ENCODE results near the gene MXRA7. TPM values are rescaled to one million over a fixed set of nuclear protein-coding genes. Genes with fewer than 3 reads are reported as not detected.

MXRA7 gene
- total and polyA plus RNA-seq, 2 of the 4 experiments (the other 2 are of a cell fraction) = 168 to 231 TPM

DNA sequence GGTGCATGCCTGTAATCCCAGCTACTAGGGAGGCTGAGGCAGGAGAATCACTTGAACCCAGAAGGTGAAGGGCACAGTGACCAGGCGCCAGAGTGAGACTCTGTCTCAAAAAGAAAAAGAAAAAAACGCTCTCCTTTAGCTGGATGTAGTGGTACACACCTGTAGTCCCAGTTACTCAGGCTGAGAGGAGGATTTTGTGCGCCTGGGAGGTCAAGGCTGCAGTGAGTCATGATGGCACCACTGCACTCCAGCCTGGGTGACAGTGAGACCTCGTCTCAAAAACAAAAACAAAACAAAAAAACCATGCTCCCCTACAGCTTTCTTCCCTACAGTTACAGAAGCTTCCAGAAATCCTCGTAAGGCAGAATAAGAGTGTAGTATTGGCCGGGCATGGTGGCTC lies 34.1 kb downstream of the MXRA7 start:
- Histone ChIP-seq H3K4ac (ENCODE audit: low read depth, low read length) (no peak overlapping the region), H2BK120ac (ENCODE audit: low read depth, low read length) (no peak overlapping the region), H2AFZ (replicated peaks; ENCODE audit: low read length, poor library complexity) (no peak overlapping the region), H3K27me3 (ENCODE audit: control insufficient read depth, insufficient read depth, low read length) (no peaks in the 10 kb centered on the region), H4K91ac (ENCODE audit: insufficient read depth, low read depth, low read length) (no peak overlapping the region), H2BK15ac (ENCODE audit: low read depth, low read length) (no peak overlapping the region), H3K4me1 (ENCODE audit: control insufficient read depth, insufficient read depth, low read length) (peaks cover 2% of the 10 kb centered on the region; the same call in 1 of the 2 replicates), H3K9me1 (ENCODE audit: insufficient read depth, low read length) (peaks cover 6% of the 10 kb centered on the region), H3K9me3 (ENCODE audit: control insufficient read depth, insufficient read depth, low read length) (no peaks in the 10 kb centered on the region), H2AK9ac (replicated peaks; ENCODE audit: low read depth, low read length, poor library complexity) (no peak overlapping the region), H2BK20ac (ENCODE audit: low read depth, low read length) (no peak overlapping the region), H2AK5ac (ENCODE audit: low read depth, low read length) (no peak overlapping the region), H3K14ac (replicated peaks; ENCODE audit: low read depth, low read length) (no peak overlapping the region), H3K18ac (ENCODE audit: low read depth, low read length) (no peak overlapping the region), H3K9ac (ENCODE audit: low read depth, low read length) (no peak overlapping the region), H3K36me3 (ENCODE audit: control insufficient read depth, insufficient read depth, low read length) (peaks cover 37% of the 10 kb centered on the region), H4K20me1 (ENCODE audit: insufficient read depth, low read length) (peaks cover 10% of the 10 kb centered on the region), H3K79me1 (ENCODE audit: low read depth in 1 of 2, low read length in 2 of 2) (peaks cover 0 to 39% of the 10 kb centered on the region in 2 experiments; a peak in 2 of 4 replicates), H4K5ac (ENCODE audit: low read depth, low read length) (no peak overlapping the region), H3K4me2 (ENCODE audit: low read depth, low read length) (no peak overlapping the region), H4K8ac (ENCODE audit: low read depth in 2 of 2, low read length in 2 of 2) (no peak overlapping the region), H2BK5ac (ENCODE audit: low read depth, low read length, poor library complexity, severe bottlenecking) (no peak overlapping the region), H3K4me3 (ENCODE audit: insufficient read depth, low read depth, low read length) (no peak overlapping the region), H3K56ac (ENCODE audit: extremely low read depth, insufficient read depth, low read length) (no peak overlapping the region), H3K27ac (ENCODE audit: insufficient read depth, low read length) (no peak overlapping the region), H3K23ac (ENCODE audit: low read depth, low read length) (no peak overlapping the region)
- dilution Hi-C loops (cut with HindIII; ENCODE audit: low sequenced_read_pairs, unreplicated experiment) (no loop called here), intact Hi-C loops (cut with micrococcal nuclease) (no loop called here), in situ Hi-C loops (cut with MboI; ENCODE audit: low sequenced_read_pairs) (no loop called here)
- no peak for TF ChIP-seq RAD21 (IDR thresholded peaks at IDR 0.05; ENCODE audit: low read length)
- TF ChIP-seq MAZ (IDR thresholded peaks at IDR 0.05; ENCODE audit: borderline replicate concordance, low read depth, low read length) = no peak
- TF ChIP-seq RCOR1 (IDR thresholded peaks at IDR 0.05; ENCODE audit: insufficient replicate concordance, low read length) = no peak
- no peak for TF ChIP-seq MXI1 (IDR thresholded peaks at IDR 0.05; ENCODE audit: borderline replicate concordance, low read depth, low read length)
- TF ChIP-seq, protein P1, sequence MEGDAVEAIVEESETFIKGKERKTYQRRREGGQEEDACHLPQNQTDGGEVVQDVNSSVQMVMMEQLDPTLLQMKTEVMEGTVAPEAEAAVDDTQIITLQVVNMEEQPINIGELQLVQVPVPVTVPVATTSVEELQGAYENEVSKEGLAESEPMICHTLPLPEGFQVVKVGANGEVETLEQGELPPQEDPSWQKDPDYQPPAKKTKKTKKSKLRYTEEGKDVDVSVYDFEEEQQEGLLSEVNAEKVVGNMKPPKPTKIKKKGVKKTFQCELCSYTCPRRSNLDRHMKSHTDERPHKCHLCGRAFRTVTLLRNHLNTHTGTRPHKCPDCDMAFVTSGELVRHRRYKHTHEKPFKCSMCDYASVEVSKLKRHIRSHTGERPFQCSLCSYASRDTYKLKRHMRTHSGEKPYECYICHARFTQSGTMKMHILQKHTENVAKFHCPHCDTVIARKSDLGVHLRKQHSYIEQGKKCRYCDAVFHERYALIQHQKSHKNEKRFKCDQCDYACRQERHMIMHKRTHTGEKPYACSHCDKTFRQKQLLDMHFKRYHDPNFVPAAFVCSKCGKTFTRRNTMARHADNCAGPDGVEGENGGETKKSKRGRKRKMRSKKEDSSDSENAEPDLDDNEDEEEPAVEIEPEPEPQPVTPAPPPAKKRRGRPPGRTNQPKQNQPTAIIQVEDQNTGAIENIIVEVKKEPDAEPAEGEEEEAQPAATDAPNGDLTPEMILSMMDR (conservative IDR thresholded peaks at IDR 0.05; ENCODE audit: low read depth, low read length) = no peak
- TF ChIP-seq MAFK (IDR thresholded peaks at IDR 0.05; ENCODE audit: low read depth, low read length) = no peak
- no peak for TF ChIP-seq POLR2A (IDR thresholded peaks at IDR 0.05; ENCODE audit: low read depth, low read length)
- POLR2A ChIA-PET (ENCODE audit: unreplicated experiment) = no interaction called here
- no peak for DNase-seq
- 95% methylated on average over 2 of the region's 6 CpGs; no CpG with 5 or more reads in 1 of the 2 experiments for WGBS, 2 experiments (ENCODE audit: extremely low coverage in 2 of 2, insufficient read length in 1 of 2)
- BruUV-seq (replicated peaks) = no TSS peak
- ATAC-seq (ENCODE audit: low read depth) = no peak
- CTCF ChIA-PET = no interaction called here

Measured in IMR-90 (cell line).